Fibroblast of lung (primary cell): ENCODE data around the gene RRAGA. TPM values are rescaled to one million over a fixed set of nuclear protein-coding genes. Genes with fewer than 3 reads are reported as not detected.

Experiments
- DNase-seq, 2 donors: peaks; one replicate each; pipeline versions ENCODE4 v3.0.0 to v3.0.0-alpha.2; 2010; ENCODE audit warnings: low read depth in 2 of 2
- H2AFZ ChIP-seq: 2 replicates; pipeline ENCODE4 v1.5.1; 2012; ENCODE audit warnings: low read length, control low read depth, inconsistent platforms
- H3K27ac ChIP-seq: 2 replicates; pipeline ENCODE4 v1.5.1; 2011; ENCODE audit warnings: low read length, control low read depth; ENCODE audit not compliant: insufficient read depth
- H3K27me3 ChIP-seq: 2 replicates; pipeline ENCODE4 v1.5.1; 2011; ENCODE audit warnings: mild to moderate bottlenecking, low read length; ENCODE audit not compliant: control insufficient read depth, insufficient read depth
- H3K36me3 ChIP-seq: 2 replicates; pipeline ENCODE4 v1.5.1; 2011; ENCODE audit warnings: low read length; ENCODE audit not compliant: control insufficient read depth, insufficient read depth
- H3K4me1 ChIP-seq: 2 replicates; pipeline ENCODE4 v1.5.1; 2011; ENCODE audit warnings: low read length; ENCODE audit not compliant: control insufficient read depth, insufficient read depth; ENCODE audit errors: extremely low read depth
- H3K4me2 ChIP-seq: 2 replicates; pipeline ENCODE4 v1.5.1; 2011; ENCODE audit warnings: low read length, control low read depth; ENCODE audit not compliant: insufficient read depth; ENCODE audit errors: extremely low read depth
- H3K4me3 ChIP-seq, 4 experiments: fragments of 200-600 bp in 1 of 4; sonication (generic) in 1 of 4; replicated peaks in 1 of 4; 2 replicates each; pipeline ENCODE4 v1.5.1; 2011 to 2016; ENCODE audit warnings: low read length in 4 of 4, low read depth in 3 of 4, mild to moderate bottlenecking in 3 of 4, control low read depth in 2 of 4, inconsistent platforms in 1 of 4, mixed read lengths in 1 of 4; ENCODE audit not compliant: insufficient read depth in 1 of 4; ENCODE audit errors: control extremely low read depth in 1 of 4
- H3K79me2 ChIP-seq: 2 replicates; pipeline ENCODE4 v1.5.1; 2012; ENCODE audit warnings: mild to moderate bottlenecking, low read length, inconsistent platforms; ENCODE audit not compliant: control insufficient read depth, insufficient read depth
- H3K9ac ChIP-seq: 2 replicates; pipeline ENCODE4 v1.5.1; 2011; ENCODE audit warnings: mild to moderate bottlenecking, low read length, control low read depth; ENCODE audit not compliant: insufficient read depth
- H3K9me3 ChIP-seq: 2 replicates; pipeline ENCODE4 v1.5.1; 2012; ENCODE audit warnings: low read depth, low read length; ENCODE audit not compliant: control insufficient read depth, insufficient read depth
- H4K20me1 ChIP-seq: 2 replicates; pipeline ENCODE4 v1.5.1; 2011; ENCODE audit warnings: low read length; ENCODE audit not compliant: control insufficient read depth, insufficient read depth; ENCODE audit errors: extremely low read depth
- CTCF ChIP-seq, 2 donors: IDR thresholded peaks in 1 of 2; conservative IDR thresholded peaks in 1 of 2; 1 replicate in 1 of 2; 2 replicates in 1 of 2; pipeline ENCODE4 v1.5.1; 2011 to 2012; ENCODE audit warnings: low read length in 2 of 2, control low read depth in 1 of 2, inconsistent platforms in 1 of 2, low read depth in 1 of 2, mild to moderate bottlenecking in 1 of 2
- EZH2 ChIP-seq: IDR thresholded peaks from 2 replicates; pipeline ENCODE4 v1.5.1; 2012; ENCODE audit warnings: low read length, control low read depth, mild to moderate bottlenecking; ENCODE audit errors: missing control alignments
- polyA plus RNA-seq, 2 donors: library from polyadenylated mRNA; depleted of rRNA in 1 of 2; stranded (reverse) in 1 of 2; unstranded in 1 of 2; fragments of >200 nt; gene quantifications; 2 replicates each; pipeline ENCODE4 v1.2.1, GENCODE V29; 2011 to 2012; ENCODE audit warnings: missing spikeins in 1 of 2
- total RNA-seq: library from RNA; depleted of rRNA; stranded (reverse); fragments of >200 nt; gene quantifications from 2 replicates; pipeline ENCODE4 v1.2.1, GENCODE V29; 2014

RRAGA gene
- total and polyA plus RNA-seq, 2 donors (not counting 1 experiment from before 2014, with no cell fraction given), result 62.9 to 186 TPM

- TF ChIP-seq EZH2, result no peak
- TF ChIP-seq CTCF (conservative IDR thresholded peaks at IDR 0.05 in 1 of 2, IDR thresholded peaks at IDR 0.05 in 1 of 2; ENCODE audit: low read depth in 1 of 2, low read length in 2 of 2), result no peak
- Histone ChIP-seq H3K9me3 (no peaks in the 10 kb centered on the region), H4K20me1 (no peaks in the 10 kb centered on the region), H3K27ac (no peak overlapping the region), H2AFZ (no peak overlapping the region), H3K9ac (no peak overlapping the region), H3K27me3 (no peaks in the 10 kb centered on the region), H3K4me1 (no peaks in the 10 kb centered on the region), H3K36me3 (no peaks in the 10 kb centered on the region), H3K79me2 (no peaks in the 10 kb centered on the region), H3K4me3 (no peak overlapping the region), H3K4me2 (no peak overlapping the region)
- no peak for DNase-seq
Observed at GRCh38 chr9:19074229-19074628, 25.0 kb downstream of the RRAGA start.

- Histone ChIP-seq H2AFZ (no peak overlapping the region), H4K20me1 (no peaks in the 10 kb centered on the region), H3K4me1 (no peaks in the 10 kb centered on the region), H3K27me3 (no peaks in the 10 kb centered on the region), H3K79me2 (no peaks in the 10 kb centered on the region), H3K4me3 (no peak overlapping the region), H3K9ac (no peak overlapping the region), H3K27ac (no peak overlapping the region), H3K36me3 (no peaks in the 10 kb centered on the region), H3K9me3 (no peaks in the 10 kb centered on the region), H3K4me2 (no peak overlapping the region)
- TF ChIP-seq EZH2 (no peak), CTCF (conservative IDR thresholded peaks at IDR 0.05 in 1 of 2, IDR thresholded peaks at IDR 0.05 in 1 of 2; ENCODE audit: low read depth in 1 of 2, low read length in 2 of 2) (no peak)
- peak in 1 of 2 donors; percentile 13 for DNase-seq
Observed at GRCh38 chr9:19074836-19075235, 25.6 kb downstream of the RRAGA start.

- Histone ChIP-seq H3K4me2 (no peak overlapping the region), H3K79me2 (no peaks in the 10 kb centered on the region), H3K4me3 (no peak overlapping the region), H3K9me3 (no peaks in the 10 kb centered on the region), H3K9ac (no peak overlapping the region), H3K27me3 (no peaks in the 10 kb centered on the region), H2AFZ (no peak overlapping the region), H3K36me3 (peaks cover 5% of the 10 kb centered on the region), H3K4me1 (no peaks in the 10 kb centered on the region), H3K27ac (no peak overlapping the region), H4K20me1 (no peaks in the 10 kb centered on the region)
- peak in 1 of 2 donors; percentile 11 for DNase-seq
- peak; percentile 14 to 20 for TF ChIP-seq CTCF (conservative IDR thresholded peaks at IDR 0.05 in 1 of 2, IDR thresholded peaks at IDR 0.05 in 1 of 2; ENCODE audit: low read depth in 1 of 2, low read length in 2 of 2)
- no peak for TF ChIP-seq EZH2
Observed at GRCh38 chr9:19085295-19085694, 36.1 kb downstream of the RRAGA start.
